Body of pancreas (tissue), 4 donors: ENCODE measurements around the gene DAB2IP. TPM values are rescaled to one million over a fixed set of nuclear protein-coding genes. Genes with fewer than 3 reads are reported as not detected.

Experiments
- ATAC-seq: fragments of 150-250 bp; one replicate; pipeline ENCODE4 v1.9.1; 2016
- DNase-seq, 4 donors: peaks; one replicate each; pipeline ENCODE4 v3.0.0-alpha.2; 2019
- H3K27ac ChIP-seq, 4 donors: fragments of 200-600 bp; sonication (generic); 1 replicate in 3 of 4; 2 replicates in 1 of 4; pipeline versions ENCODE4 v1.5.1 to v1.6.1; 2016 to 2019; ENCODE audit warnings: mild to moderate bottlenecking in 1 of 4, mixed read lengths in 1 of 4, moderate library complexity in 1 of 4
- H3K27me3 ChIP-seq, 2 donors: fragments of 200-600 bp; sonication (generic); one replicate each; pipeline ENCODE4 v1.6.0; 2016; ENCODE audit warnings: mild to moderate bottlenecking in 1 of 2
- H3K36me3 ChIP-seq, 2 donors: fragments of 200-600 bp; sonication (generic); replicated peaks in 1 of 2; 2 replicates each; pipeline ENCODE4 v1.5.1; 2016; ENCODE audit warnings: low read depth in 2 of 2; ENCODE audit not compliant: insufficient read depth in 1 of 2
- H3K4me1 ChIP-seq: fragments of 200-600 bp; sonication (generic); one replicate; pipeline ENCODE4 v1.6.0; 2016
- H3K4me3 ChIP-seq, 2 donors: fragments of 200-600 bp; sonication (generic); 1 replicate in 1 of 2; 2 replicates in 1 of 2; pipeline ENCODE4 v1.5.1; 2016 to 2019
- H3K9me3 ChIP-seq, 3 donors: fragments of 200-600 bp; sonication (generic); 1 replicate in 2 of 3; 2 replicates in 1 of 3; pipeline ENCODE4 v1.5.1; 2016
- POLR2A ChIP-seq, 3 donors: fragments of 450-650 bp; IDR thresholded peaks; one replicate each; pipeline ENCODE4 v1.6.1; 2016; ENCODE audit warnings: antibody characterized with exemption in 3 of 3, mild to moderate bottlenecking in 2 of 3
- WGBS, 2 donors: methylation state at CpG; one replicate each; pipeline ENCODE4 v1.1.5; 2017; 5-methylcytosine and 5-hydroxymethylcytosine counted together
- intact Hi-C: fragments of 100-400 bp; cut with DNase I; formaldehyde crosslinking; loops from one replicate; pipeline ENCODE4 v1.15.1; 2023
- total RNA-seq, 2 donors: library from RNA; depleted of rRNA; stranded (reverse); fragments of >200 nt; gene quantifications; one replicate each; pipeline ENCODE4 v1.1.0, GENCODE V29; 2016
- TF ChIP-seq, protein P1 (sequence below), 7 experiments: fragments of 450-650 bp in 4 of 7; fragments of 200-600 bp in 3 of 7; sonication (generic) in 3 of 7; IDR thresholded peaks; one replicate each; pipeline ENCODE4 v1.5.1; 2016 to 2019; ENCODE audit warnings: antibody characterized with exemption in 7 of 7

DAB2IP gene
- total RNA-seq, 2 donors from 2014 or later, result 25.2 to 34.9 TPM

DNA sequence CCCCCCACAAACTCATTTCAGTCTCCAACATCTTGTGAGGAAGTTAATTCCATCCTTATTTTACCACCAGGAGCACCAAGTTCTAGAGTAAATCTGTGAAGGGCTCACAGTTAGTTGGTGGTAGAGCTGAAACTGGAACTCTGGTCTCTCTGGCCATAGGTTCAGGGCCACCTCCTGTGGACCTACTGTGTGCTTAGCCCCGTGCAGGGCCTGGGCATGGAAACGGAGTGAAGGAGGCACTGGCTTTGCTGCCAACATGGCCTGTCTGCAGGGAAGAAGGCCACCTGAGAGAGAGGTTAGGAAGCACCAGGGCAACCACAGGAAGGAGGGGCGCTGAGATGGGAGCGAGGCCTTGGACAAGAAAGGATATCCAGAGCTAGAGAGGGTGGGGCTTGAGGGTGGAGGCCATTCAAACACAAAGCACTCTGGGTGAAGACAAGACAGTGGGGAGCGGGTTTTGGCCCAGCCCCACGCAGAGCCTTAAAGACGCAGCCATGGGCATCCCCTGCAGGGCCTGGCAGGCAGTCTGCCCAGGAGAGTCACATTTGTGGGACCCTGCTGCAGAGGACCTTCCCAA is 16.0 kb upstream of the DAB2IP start:
- WGBS, 2 donors, result 73 to 86% methylated on average over 2 to 7 of the region's 7 CpGs

DNA sequence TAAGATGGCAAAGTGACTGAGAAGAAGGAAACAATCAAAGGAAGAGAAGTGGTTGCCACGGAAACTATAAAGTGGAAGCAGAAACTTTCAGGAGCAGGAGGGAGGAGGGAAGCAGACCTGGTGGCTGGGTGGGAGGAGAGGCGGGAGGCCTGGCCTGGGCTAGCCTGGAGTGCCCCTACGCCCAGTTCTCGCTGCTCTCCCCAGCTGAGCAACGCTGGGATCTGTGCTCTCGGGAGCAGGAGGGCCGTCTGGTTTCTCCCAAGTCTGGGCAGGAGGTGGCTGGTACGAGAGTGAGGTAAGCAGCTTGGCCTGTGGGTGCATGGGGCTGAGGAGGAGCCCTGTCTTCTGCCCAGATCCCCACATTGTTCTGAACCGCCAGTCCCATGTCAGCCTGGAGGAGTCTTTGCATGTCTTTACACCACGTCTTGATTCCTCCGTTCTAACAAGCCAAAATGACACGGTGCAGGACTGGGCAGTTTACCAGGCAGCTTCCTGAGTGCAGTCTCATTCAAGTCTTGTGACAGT is 15.0 kb upstream of the DAB2IP start:
- Histone ChIP-seq H3K36me3 (no peaks in the 10 kb centered on the region), H3K4me3 (no peak overlapping the region), H3K27ac (no peak overlapping the region), H3K9me3 (no peaks in the 10 kb centered on the region), H3K27me3 (no peaks in the 10 kb centered on the region), H3K4me1 (peaks cover 75% of the 10 kb centered on the region)
- no peak for DNase-seq
- 64 to 75% methylated on average over 11 to 12 of the region's 12 CpGs for WGBS, 2 donors
- intact Hi-C loops, result no loop called here
- ATAC-seq, result no peak
- TF ChIP-seq, protein P1, sequence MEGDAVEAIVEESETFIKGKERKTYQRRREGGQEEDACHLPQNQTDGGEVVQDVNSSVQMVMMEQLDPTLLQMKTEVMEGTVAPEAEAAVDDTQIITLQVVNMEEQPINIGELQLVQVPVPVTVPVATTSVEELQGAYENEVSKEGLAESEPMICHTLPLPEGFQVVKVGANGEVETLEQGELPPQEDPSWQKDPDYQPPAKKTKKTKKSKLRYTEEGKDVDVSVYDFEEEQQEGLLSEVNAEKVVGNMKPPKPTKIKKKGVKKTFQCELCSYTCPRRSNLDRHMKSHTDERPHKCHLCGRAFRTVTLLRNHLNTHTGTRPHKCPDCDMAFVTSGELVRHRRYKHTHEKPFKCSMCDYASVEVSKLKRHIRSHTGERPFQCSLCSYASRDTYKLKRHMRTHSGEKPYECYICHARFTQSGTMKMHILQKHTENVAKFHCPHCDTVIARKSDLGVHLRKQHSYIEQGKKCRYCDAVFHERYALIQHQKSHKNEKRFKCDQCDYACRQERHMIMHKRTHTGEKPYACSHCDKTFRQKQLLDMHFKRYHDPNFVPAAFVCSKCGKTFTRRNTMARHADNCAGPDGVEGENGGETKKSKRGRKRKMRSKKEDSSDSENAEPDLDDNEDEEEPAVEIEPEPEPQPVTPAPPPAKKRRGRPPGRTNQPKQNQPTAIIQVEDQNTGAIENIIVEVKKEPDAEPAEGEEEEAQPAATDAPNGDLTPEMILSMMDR (IDR thresholded peaks at IDR 0.05), result no peak
- no peak for TF ChIP-seq POLR2A (IDR thresholded peaks at IDR 0.05)

More for the DNA sequence above, 16.0 kb upstream of the DAB2IP start:
- no peak overlapping the region for H3K4me3 ChIP-seq
- H3K9me3 ChIP-seq, result no peaks in the 10 kb centered on the region
- H3K27me3 ChIP-seq, result no peaks in the 10 kb centered on the region
- H3K27ac ChIP-seq, result no peak overlapping the region
- H3K36me3 ChIP-seq, result no peaks in the 10 kb centered on the region
- TF ChIP-seq, protein P1 (IDR thresholded peaks at IDR 0.05), result no peak
- TF ChIP-seq POLR2A (IDR thresholded peaks at IDR 0.05), result no peak
- H3K4me1 ChIP-seq, result peaks cover 65% of the 10 kb centered on the region
- ATAC-seq, result no peak
- intact Hi-C loops, result no loop called here
- DNase-seq, result no peak

DNA sequence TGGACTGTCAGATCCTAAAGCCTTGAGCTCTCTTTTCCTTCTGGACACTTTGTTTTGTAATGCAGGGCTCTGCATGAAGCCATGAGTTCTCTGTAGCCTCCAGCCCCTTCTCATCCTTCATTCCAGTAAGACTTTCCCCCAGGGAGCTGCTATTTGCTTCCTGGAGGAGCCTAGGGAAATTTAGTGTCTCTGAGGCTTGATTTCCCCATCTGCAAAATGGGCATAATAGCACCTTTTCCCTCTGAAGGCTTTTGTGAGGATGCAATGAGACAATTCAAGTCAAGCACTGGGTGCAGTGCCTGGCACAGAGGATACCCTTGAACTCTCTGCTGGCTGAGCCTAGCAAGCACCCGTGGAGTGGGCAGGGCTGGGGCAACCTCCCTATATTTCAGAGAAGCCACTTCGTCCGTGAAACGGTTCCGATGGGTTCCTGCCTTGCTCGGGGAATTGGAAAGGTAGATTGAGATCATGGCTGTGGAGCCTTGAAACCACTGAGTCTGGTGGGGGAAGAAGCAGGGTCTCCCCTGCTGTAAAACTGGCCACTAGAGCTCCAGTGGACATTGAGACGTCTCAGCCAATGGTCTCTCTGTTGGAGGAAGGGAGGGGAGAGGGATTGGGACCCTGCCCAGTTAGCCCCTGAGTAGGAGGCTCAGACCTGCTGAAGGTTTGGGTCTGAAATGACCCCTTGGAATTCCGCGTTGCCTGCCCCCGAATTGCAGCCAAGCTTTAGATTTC is 14.3 kb upstream of the DAB2IP start:
- Histone ChIP-seq H3K9me3 (no peaks in the 10 kb centered on the region), H3K4me1 (peaks cover 74% of the 10 kb centered on the region), H3K4me3 (no peak overlapping the region), H3K27me3 (no peaks in the 10 kb centered on the region), H3K27ac (peak overlapping the region in 2 of 4 donors; percentile 8 to 43), H3K36me3 (no peaks in the 10 kb centered on the region)
- no peak for TF ChIP-seq POLR2A (IDR thresholded peaks at IDR 0.05)
- TF ChIP-seq, protein P1 (IDR thresholded peaks at IDR 0.05), result no peak
- DNase-seq (no peak), ATAC-seq (no peak)
- 72 to 81% methylated on average over 10 of the region's 10 CpGs for WGBS, 2 donors
- intact Hi-C loops, result no loop called here

DNA sequence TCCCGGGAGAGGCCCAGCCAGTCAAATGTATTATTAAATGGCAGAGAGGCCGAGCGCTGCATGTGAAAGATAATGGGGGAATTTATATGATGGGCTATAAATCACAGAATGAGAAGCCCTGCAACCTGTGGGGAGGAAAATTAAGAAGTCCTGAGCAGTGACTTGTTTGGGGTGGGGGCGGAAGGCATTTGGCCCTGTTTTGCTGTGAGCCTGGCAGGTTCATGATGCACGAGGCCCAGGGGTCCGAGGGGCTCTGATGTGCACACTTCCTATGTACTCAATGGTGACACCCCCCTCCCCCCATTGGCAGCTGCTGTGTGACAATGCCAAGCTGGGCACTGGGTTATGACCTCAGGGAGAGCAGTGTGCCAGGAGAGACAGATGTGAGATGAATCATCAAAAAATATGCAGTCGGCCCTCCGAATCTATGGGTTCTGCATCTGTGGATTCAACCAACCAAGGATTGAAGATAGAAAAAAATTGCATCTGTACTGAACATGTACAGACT is 13.7 kb upstream of the DAB2IP start:
- intact Hi-C loops, result no loop called here
- no peaks in the 10 kb centered on the region for H3K36me3 ChIP-seq
- peaks cover 68% of the 10 kb centered on the region for H3K4me1 ChIP-seq
- ATAC-seq (no peak), DNase-seq (no peak)
- H3K27ac ChIP-seq, result peak overlapping the region in 2 of 4 donors; percentile 8 to 43
- no peaks in the 10 kb centered on the region for H3K9me3 ChIP-seq
- TF ChIP-seq, protein P1 (IDR thresholded peaks at IDR 0.05), result no peak
- no peak for TF ChIP-seq POLR2A (IDR thresholded peaks at IDR 0.05)
- H3K4me3 ChIP-seq, result no peak overlapping the region
- 40 to 50% methylated on average over 8 of the region's 8 CpGs for WGBS, 2 donors
- no peaks in the 10 kb centered on the region for H3K27me3 ChIP-seq
